Adrenal gland (tissue), 5 donors: ENCODE results near the gene KLC1.

Source experiments
- CTCF ChIP-seq, 6 experiments: fragments of 450-650 bp in 4 of 6; fragments of 200-600 bp in 2 of 6; sonication (generic) in 1 of 6; IDR thresholded peaks; 1 replicate in 5 of 6; 2 replicates in 1 of 6; pipeline versions ENCODE4 v1.5.1 to v1.8.0; 2016 to 2021; ENCODE audit warnings: antibody characterized with exemption in 6 of 6, mild to moderate bottlenecking in 2 of 6, moderate library complexity in 1 of 6
- POLR2A ChIP-seq, 2 donors: fragments of 450-650 bp; IDR thresholded peaks; one replicate each; pipeline ENCODE4 v1.6.1; 2017; ENCODE audit warnings: antibody characterized with exemption in 2 of 2, mild to moderate bottlenecking in 2 of 2, moderate library complexity in 1 of 2
- donor health status: DM: no; HTN: no; CAD: no.

- TF ChIP-seq POLR2A (IDR thresholded peaks at IDR 0.05) (no peak), CTCF (IDR thresholded peaks at IDR 0.05) (no peak)
These were observed 27.7 kb downstream of the KLC1 start for GRCh38 chr14:103656756-103657133.
